IPS-18c (cell line): ENCODE data around the gene HIGD2A.

Experiments used
- H3K4me3 ChIP-seq: 2 replicates; pipeline ENCODE4 v1.7.0; 2013; ENCODE audit warnings: low read depth, mild to moderate bottlenecking, low read length, moderate library complexity; ENCODE audit not compliant: insufficient read depth
- H3K9me3 ChIP-seq: one replicate; pipeline ENCODE4 v1.6.1; 2013; ENCODE audit warnings: mild to moderate bottlenecking, low read length, moderate library complexity; ENCODE audit not compliant: control insufficient read depth, insufficient read depth

Gene HIGD2A

DNA sequence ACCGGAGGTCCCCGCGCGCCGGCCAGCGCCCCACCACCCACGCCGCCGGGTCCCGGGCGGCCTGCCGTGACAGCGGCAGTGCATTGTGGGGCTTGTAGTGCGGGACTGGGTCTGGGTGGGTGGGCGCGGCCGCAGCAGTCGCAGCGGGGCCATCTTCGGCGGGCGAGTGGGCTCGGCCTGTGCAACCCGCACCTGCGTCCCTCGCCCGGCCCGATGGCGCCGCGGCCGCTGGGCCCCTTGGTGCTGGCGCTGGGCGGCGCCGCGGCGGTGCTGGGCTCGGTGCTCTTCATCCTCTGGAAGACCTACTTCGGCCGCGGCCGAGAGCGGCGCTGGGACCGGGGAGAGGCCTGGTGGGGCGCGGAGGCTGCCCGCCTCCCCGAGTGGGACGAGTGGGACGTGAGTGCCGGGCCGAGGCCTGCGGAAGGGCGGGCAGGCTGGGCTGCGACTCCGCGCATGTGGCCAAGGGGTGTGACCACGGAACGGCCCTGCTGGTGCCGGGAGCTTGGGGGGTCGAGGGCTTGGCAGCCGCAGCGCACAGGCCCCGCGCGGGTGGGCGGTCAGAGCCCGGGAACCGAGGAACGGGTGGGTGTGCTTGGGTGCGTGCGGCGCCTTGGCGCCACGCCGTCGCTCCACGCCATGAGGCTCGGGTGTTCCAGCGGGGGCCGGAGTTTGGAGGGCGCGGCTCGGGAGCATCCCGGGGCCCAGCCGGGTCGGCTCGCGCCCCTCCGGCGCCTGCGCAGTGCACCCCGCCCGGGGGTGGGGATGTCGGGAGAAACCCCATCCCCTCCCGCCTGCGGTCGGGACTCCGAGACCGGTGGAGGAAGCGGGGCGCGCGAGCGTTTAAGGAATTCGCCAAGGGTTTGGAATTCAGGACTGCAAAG, 23.0 kb upstream of the HIGD2A start, which contains the start of gene ARL10:
Gene ARL10, plus strand, starts transcription at position 137 of the 881 bp plus-strand sequence. Its CDS starts 77 bp downstream, at position 214.
- Histone ChIP-seq H3K9me3 (peaks cover 4% of the 10 kb centered on the region), H3K4me3 (peak within 1 kb of the TSS; percentile 77)

DNA sequence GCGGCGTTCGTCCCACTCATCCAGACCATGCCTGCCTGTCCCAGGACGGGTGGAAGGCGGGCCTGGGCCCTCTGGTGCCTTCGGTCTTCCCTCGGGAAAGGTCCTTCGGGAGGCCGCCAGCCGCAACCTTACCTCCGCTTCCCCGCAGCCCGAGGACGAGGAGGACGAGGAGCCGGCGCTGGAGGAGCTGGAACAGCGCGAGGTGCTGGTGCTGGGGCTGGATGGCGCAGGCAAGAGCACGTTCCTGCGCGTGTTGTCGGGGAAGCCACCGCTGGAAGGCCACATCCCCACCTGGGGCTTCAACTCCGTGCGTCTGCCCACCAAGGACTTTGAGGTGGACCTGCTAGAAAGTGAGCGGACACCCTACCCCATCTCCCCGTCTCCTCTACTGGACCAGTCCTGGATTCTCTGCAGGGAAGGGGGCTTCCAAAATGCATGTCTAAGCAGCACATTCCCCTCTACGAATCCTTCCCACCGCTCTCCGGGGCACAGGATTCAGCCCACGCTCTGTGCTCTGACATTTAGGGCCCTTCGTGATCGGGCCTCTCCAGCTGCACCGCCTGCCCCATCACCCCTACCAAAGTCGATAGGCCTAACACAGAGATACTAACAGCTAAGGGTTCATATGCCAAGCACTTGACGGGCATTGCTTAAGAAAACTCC, 22.2 kb upstream of the HIGD2A start:
- Histone ChIP-seq H3K9me3 (peaks cover 4% of the 10 kb centered on the region), H3K4me3 (peak overlapping the region; percentile 77)

DNA sequence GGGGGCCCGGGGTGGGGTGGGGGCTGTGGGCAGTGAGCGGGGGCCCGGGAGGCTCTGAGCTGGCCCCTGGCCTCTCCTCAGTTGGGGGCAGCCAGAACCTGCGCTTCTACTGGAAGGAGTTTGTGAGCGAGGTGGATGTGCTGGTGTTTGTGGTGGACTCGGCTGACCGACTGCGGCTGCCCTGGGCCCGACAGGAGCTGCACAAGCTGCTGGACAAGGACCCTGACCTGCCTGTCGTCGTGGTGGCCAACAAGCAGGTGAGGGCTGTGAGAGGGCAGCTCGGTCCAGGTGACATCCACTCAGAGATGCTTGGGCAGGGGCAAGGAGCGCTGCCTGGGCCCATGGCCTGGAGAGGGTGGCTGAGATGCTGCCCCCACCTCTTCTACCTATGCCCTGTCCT, 19.8 kb upstream of the HIGD2A start:
- H3K9me3 ChIP-seq = peaks cover 4% of the 10 kb centered on the region
- no peak overlapping the region for H3K4me3 ChIP-seq

DNA sequence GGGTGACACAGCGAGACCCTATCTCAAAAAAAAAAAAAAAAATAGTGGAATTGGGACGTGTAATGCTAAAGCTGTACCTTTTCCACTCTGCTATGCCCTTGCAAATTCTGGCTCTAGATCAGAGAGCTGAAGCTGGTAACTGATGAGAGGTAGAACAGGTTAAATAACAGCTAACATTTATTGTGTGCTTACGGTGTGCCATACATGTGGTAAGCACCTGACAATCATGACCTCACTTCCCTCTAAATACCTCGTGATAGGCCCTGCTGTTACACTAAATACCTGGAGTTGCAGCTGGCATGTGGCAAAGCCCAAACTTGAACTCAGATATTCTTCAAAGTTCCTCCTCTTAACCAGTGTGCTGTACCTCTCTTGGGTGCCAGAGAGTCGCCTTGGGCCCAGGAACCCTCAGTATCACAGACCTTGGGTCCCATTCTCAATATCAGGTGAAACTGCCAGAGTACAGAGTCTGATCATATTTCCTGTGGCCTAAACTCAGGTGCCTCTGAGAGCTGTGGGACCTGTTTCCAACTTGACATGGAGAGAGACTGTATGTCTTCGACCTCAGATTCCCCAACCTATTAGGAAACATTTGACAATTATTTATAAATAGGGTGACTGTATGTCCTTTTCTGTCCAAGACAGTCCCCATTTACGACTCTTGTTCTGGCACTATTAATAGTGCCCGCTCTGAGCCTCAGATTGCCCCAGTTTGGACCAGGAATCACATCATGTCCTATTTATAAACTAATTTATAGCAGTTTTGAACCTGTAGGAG, 18.4 kb upstream of the HIGD2A start:
- no peak overlapping the region for H3K4me3 ChIP-seq
- H3K9me3 ChIP-seq = peaks cover 4% of the 10 kb centered on the region

DNA sequence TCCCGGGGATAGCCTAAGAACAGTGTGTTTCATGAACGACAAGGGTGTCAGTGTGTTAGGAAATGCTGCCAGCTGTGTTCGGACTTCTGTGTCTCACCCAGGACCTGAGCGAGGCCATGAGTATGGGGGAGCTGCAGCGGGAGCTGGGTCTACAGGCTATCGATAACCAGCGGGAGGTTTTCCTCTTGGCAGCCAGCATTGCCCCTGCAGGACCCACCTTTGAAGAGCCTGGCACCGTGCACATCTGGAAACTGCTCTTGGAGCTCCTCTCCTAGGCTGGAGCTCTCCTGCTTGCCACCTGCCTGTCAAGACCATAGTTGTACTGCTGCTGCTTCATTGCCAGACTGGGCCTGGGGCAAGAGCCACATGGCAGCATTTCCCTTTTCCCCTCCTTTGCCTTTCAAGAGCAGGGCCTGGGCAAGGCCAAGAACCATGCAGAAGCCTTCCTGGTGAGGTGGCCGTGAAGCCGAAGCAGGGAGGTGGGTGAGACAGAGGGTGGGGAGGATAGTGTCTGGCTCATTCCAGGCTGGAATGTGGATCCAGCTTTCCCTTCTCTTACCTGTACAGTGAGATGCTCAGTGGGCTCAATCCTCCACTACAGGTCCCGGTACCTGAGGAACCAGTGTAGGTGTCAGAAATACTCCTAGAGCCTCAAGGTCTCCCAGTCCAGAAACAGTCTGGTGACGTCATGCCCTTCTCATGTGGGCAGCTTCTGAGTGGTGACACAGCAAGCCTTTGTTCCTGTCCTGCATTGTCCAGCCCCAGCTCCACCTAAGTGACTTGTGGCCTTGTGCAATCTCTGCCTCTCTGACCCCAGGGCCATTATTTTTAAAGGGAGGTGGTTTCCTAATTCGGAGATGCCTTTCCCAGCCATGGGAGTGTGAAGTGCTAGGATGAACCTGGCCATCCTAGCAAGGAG, 16.7 kb upstream of the HIGD2A start:
- Histone ChIP-seq H3K4me3 (no peak overlapping the region), H3K9me3 (peaks cover 2% of the 10 kb centered on the region)

DNA sequence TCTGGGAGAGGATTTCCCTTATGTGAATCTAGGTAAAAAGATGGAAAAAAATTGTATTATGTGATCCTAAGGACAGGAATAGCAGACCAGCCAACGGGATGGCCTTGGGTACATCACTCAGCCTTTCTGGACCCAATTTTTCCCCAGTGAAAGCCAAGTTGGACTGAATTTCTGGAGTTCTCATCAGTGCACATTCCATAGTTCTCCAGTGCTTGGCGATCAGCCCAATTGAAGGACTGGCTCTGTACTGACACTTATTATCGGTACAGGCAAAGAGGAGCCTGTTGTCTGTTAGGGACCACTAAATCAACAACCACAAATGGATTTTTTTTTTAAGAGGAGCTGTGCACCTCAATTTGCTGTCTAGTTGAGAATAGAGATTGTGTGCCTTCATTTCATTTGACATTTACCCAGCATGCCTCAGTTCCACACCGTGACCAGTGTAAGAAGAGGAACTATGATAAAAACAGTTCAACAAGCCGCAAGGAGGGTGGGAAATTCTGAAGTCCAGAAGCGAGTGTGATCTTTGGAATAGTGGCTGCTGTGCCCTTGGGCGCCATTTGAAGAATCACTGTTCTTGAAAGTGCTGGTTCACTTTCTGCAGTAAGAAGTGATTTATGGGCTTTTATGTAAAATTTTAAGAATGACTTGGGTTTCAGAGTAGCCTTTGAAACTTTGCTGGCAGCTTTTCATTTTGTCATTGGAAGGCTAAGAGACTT, 15.3 kb upstream of the HIGD2A start:
- H3K4me3 ChIP-seq = no peak overlapping the region
- no peaks in the 10 kb centered on the region for H3K9me3 ChIP-seq

DNA sequence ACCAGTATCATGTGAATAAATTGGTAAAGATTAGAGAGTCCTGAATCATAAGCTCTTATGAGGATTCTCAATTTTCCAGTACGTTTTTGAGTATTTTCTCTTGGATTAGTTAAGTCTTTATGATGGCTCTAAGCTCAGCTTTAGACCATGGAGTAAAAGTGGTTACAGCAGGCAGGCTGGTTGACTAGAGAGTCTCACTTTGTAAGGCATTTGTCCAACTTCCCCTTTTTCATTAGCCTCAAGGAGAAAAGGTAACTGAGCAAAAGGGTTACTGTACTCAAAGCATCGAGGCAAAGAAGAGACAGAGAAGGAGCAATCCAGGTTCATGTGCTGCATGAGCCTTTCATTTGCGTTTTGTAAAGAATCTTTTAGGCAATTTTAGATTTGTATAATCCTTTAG, 8.7 kb upstream of the HIGD2A start:
- no peaks in the 10 kb centered on the region for H3K9me3 ChIP-seq
- H3K4me3 ChIP-seq = no peak overlapping the region

DNA sequence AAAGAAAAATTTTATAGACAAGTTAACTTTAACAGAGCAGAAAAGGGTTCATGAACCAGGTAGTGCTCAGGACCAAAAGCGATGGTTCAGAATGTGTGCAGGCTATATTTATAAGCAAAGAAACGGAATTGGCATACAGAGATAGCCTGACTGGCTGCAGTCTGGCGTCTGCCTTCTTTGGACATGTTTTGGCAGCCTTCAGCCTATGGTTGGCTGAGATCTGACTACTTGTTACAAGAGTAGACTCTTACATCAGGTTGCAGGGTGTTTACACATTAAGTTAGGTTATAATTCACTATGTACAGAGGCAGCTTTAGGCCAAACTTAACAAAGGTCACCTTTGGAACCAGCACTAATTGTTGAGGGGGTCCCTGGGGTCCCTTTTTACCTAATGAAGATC, 7.1 kb upstream of the HIGD2A start:
- no peaks in the 10 kb centered on the region for H3K9me3 ChIP-seq
- no peak overlapping the region for H3K4me3 ChIP-seq

DNA sequence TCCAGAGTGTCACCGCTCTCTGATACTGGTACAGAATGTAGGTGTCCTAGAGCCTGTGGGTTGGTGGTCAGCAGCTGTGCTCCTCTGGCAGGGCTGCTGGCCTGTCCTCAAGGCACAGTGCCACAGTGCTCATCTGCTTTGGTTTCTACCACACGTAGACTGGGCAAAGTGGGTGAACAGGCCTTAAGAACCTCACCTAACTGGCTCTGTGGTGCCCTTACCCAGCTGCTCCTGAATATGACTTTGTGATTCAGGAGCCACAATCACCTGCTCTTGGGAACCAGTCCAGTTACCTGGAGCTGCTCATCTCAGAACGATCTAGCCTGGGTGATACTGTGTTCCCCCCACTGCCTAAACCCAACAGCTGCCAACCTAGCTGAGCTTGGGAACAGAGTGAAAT, 6.6 kb upstream of the HIGD2A start:
- H3K9me3 ChIP-seq = no peaks in the 10 kb centered on the region

DNA sequence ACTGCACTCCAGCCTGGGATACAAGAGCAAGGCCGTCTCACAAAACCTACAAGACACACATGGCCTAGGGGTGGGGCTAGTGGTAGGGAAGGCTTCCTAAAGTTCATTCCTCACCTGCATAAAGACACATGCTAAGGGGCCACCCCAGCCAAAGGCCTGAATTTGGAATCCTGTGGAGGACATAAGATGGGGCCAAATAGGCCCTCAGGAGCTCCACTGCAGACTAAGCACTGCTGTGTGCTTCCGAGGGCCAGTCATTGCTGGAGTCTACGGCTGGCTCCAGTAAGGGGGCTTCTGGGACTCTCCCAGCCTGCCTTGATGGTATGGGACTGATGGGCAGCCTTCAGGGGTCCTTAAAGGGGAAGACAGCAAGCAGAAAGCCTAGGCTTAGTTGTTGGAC, 5.8 kb upstream of the HIGD2A start:
- Histone ChIP-seq H3K4me3 (no peak overlapping the region), H3K9me3 (no peaks in the 10 kb centered on the region)

More for the DNA sequence above, 6.6 kb upstream of the HIGD2A start:
- no peak overlapping the region for H3K4me3 ChIP-seq

DNA sequence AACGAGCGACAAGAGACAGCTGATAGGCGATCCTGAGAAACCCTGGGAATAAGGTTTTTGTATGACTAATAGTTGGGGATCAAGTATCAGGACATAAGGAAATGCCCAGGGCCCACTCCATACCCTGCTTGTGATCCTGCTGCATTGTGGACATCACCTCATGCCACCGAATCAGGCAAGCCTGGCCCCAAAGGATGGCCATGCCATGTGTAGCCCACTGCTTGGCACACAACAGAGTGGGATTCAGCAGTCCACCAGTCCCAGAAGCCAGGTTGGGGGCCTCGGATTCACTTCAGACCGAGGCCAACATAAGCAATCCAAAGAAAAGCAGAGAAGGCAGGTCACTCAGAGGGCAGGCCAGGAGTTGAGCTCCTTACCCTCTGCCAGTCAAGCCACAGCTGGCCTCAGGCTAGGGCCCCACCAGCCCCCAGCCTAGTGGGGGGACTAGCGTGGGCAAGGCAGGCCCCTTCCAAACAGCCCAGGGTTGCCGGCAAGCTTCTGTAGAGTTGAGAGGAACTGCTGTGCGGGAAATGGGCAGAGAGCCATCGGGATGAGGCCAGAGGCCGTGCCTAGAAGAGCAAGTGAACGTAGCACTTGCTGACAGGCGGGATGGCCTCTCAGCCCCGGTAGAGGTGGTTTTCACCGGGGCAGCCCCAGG, 5.2 kb upstream of the HIGD2A start:
- no peak overlapping the region for H3K4me3 ChIP-seq
- no peaks in the 10 kb centered on the region for H3K9me3 ChIP-seq

DNA sequence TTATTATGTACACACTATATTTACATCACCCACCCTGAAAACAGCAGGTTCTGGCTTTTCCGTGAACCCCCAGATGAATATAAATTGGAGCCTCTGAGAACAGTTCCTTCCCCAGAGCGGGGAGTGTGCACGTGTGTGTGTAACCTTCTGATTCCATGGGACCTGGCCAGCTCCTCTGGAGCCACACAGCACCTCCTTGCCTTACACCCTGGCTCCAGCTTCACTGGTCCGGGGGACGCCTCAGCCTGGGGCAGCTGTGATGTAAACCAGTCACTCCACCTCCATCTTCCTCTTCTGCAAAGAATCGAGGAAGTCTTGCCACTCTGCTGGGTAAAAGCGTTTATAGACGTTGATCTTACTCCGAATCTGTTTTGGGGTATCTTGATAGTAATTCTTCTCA, 4.6 kb upstream of the HIGD2A start:
- Histone ChIP-seq H3K4me3 (no peak overlapping the region), H3K9me3 (no peaks in the 10 kb centered on the region)

DNA sequence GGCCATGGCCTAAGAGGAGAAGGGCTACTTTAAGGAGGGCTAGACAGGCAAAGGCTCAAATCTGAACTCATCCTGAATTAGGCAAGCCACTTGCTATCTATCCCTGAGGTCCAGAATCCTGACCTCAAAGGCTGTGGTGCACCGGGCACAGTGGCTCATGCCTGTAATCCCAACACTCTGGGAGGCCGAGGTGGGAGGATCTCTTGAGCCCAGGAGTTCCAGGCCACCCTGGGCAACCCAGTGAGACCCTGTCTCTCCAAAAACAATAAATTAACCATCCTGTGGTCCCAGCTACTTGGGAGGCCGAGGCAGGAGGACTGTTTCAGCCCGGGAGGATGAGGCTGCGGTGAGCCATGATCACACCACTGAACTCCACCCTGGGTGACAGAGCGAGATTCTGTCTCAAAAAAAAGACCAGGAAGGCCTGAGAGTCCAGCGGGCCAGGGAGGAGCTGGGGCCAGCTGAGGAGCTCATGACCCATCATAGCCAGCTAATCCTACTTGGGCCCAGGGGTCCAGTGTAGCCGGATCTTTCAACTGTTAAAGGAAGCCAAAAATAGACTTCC, 4.1 kb upstream of the HIGD2A start:
- no peak overlapping the region for H3K4me3 ChIP-seq
- no peaks in the 10 kb centered on the region for H3K9me3 ChIP-seq

DNA sequence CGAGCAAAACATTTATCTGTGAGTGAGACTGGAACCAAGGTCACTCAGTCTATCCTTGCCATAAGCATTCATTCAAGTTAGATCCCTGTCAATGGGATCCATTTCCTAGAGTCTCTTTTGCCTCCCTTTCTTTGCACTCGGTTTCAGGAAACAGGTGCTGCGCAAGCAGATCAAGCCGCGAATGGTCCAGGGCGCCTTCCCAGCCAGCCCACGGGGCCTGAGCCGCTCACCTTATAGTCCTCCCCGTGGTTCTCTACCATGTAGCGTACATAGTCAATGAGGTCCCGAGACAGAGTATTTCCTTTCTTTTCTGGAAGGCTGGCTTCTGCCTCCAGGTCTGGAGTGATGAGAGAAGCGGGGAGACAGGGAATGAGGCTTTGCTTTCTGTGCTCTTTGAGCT, 3.6 kb upstream of the HIGD2A start:
- Histone ChIP-seq H3K4me3 (no peak overlapping the region), H3K9me3 (no peaks in the 10 kb centered on the region)

DNA sequence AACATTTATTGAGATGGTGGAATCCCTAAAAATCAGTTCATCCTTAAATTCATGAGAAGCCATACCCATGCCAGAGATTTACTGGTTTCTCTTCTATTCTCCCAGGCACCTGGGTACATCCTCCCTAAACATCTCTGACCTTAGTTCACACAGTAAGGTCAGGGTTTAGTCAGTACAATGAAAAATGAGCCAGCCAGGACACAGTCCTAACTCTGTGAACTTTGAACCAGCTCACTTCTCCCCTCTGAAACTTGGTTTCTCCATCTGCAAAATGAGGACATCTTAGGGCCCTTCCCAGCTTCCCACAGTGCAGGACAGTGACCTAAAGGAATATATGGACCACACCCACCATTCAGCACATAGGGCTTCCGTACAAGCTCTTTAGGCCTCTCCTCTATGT, 2.1 kb upstream of the HIGD2A start:
- H3K4me3 ChIP-seq = no peak overlapping the region
- no peaks in the 10 kb centered on the region for H3K9me3 ChIP-seq
